ENCODE measurements around the gene MLLT3.

Gene MLLT3

GRCh38 chr9:20508242-20508641 lies 114.1 kb downstream of the MLLT3 start:
- DNase-seq = peak in 1 of 2 donors; percentile 23

- DNase-seq = no peak
Observed at GRCh38 chr9:20507431-20507830, 114.9 kb downstream of the MLLT3 start.

GRCh38 chr9:20506099-20506900 lies 116.0 kb downstream of the MLLT3 start:
- no peak for DNase-seq

- DNase-seq = no peak
Observed at GRCh38 chr9:20505574-20505973, 116.7 kb downstream of the MLLT3 start.

GRCh38 chr9:20504930-20505329 lies 117.4 kb downstream of the MLLT3 start:
- DNase-seq = peak in 1 of 2 donors; percentile 41

GRCh38 chr9:20500101-20500500 lies 122.2 kb downstream of the MLLT3 start:
- DNase-seq = no peak

- DNase-seq = no peak
Observed at GRCh38 chr9:20499013-20499412, 123.3 kb downstream of the MLLT3 start.

GRCh38 chr9:20496328-20496727 lies 126.0 kb downstream of the MLLT3 start:
- DNase-seq = no peak

GRCh38 chr9:20495098-20495497 lies 127.2 kb downstream of the MLLT3 start:
- DNase-seq = no peak

- no peak for DNase-seq
Observed at GRCh38 chr9:20494035-20494434, 128.3 kb downstream of the MLLT3 start.

GRCh38 chr9:20492772-20493171 lies 129.5 kb downstream of the MLLT3 start:
- no peak for DNase-seq

GRCh38 chr9:20491612-20492011 lies 130.7 kb downstream of the MLLT3 start:
- DNase-seq = no peak

GRCh38 chr9:20490246-20490834 lies 132.0 kb downstream of the MLLT3 start:
- no peak for DNase-seq

- DNase-seq = no peak
Observed at GRCh38 chr9:20488691-20489090, 133.6 kb downstream of the MLLT3 start.

- no peak for DNase-seq
Observed at GRCh38 chr9:20486552-20486951, 135.7 kb downstream of the MLLT3 start.

GRCh38 chr9:20481437-20481836 lies 140.9 kb downstream of the MLLT3 start:
- no peak for DNase-seq

- no peak for DNase-seq
Observed at GRCh38 chr9:20480249-20480648, 142.1 kb downstream of the MLLT3 start.

GRCh38 chr9:20479419-20480155 lies 142.7 kb downstream of the MLLT3 start:
- no peak for DNase-seq

- no peak for DNase-seq
Observed at GRCh38 chr9:20478786-20479185, 143.5 kb downstream of the MLLT3 start.

- DNase-seq = no peak
Observed at GRCh38 chr9:20477940-20478620, 144.2 kb downstream of the MLLT3 start.

- no peak for DNase-seq
Observed at GRCh38 chr9:20476912-20477521, 145.3 kb downstream of the MLLT3 start.

GRCh38 chr9:20474496-20474895 lies 147.8 kb downstream of the MLLT3 start:
- no peak for DNase-seq

- no peak for DNase-seq
Observed at GRCh38 chr9:20473515-20474013, 148.7 kb downstream of the MLLT3 start.

Measured in CD4-positive, alpha-beta T cell treated with Interleukin-4 for 1 hour (primary cell).